Fibroblast of the aortic adventitia (primary cell): ENCODE measurements around the gene CRAMP1. TPM values are rescaled to one million over a fixed set of nuclear protein-coding genes. Genes with fewer than 3 reads are reported as not detected.

Experiments
- DNase-seq: peaks from one replicate; pipeline ENCODE4 v3.0.0-alpha.2; 2010; ENCODE audit warnings: low read depth
- H3K4me3 ChIP-seq: 2 replicates; pipeline ENCODE4 v1.5.1; 2011; ENCODE audit warnings: low read depth, mild to moderate bottlenecking, control low read depth, low read length, moderate library complexity
- CTCF ChIP-seq: IDR thresholded peaks from 2 replicates; pipeline ENCODE4 v1.5.1; 2011; ENCODE audit warnings: mild to moderate bottlenecking, low read length, control low read depth, inconsistent platforms; ENCODE audit not compliant: insufficient read depth
- total RNA-seq: library from RNA; depleted of rRNA; stranded (reverse); fragments of >200 nt; gene quantifications from 2 replicates; pipeline ENCODE4 v1.2.3, GENCODE V29; 2012; ENCODE audit warnings: low replicate concordance

CRAMP1 gene
- total RNA-seq, 1 donor, result 9.9 TPM

DNA sequence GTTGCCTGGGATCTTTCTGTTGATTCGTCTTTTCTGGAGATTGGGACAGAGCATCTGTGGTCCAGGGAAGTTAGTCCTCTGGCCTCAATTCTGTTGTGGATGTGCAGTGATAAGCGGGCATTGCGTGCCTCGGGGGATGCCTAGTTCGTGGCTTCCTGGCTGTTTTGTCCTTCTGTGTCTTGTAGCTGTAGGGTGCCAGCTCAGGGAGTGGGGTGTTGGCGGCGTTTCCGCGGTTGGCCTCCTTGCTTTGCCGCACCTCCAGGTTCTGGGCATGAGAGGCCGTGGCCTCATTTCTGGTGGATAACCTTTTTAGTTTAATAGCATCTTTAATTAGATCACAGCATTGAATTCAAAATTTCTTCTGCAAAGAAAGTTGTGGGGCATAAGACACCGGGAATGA lies 64.5 kb downstream of the CRAMP1 start:
- no peak for TF ChIP-seq CTCF
- no peak for DNase-seq
- H3K4me3 ChIP-seq, result no peak overlapping the region

DNA sequence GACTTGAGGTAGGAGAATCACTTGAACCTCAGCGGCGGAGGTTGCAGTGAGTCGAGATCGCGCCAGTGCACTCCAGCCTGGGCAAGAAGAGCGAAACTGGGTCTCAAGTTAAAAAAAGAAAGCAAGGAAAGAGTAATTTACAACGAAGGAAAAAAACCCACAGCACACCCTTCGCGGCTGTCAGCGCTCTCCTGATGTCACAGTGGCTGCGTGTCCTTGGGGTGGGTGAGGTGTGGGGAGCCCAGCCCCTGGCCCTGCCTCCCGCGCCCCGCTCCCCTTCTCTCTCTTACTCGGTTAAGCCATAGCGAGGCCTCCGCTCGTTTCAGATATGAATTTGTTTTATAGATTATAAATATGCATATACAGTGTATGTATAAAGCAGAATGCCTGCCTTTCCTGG lies 65.2 kb downstream of the CRAMP1 start:
- no peak for DNase-seq
- no peak overlapping the region for H3K4me3 ChIP-seq
- TF ChIP-seq CTCF, result no peak

GRCh38 chr16:1677942-1678499 lies 65.9 kb downstream of the CRAMP1 start, which contains the start of gene JPT2:
JPT2 (plus strand) TSS chr16:1678279; CDS start chr16:1678313, 34 bp downstream.
- TF ChIP-seq CTCF, result no peak
- peak; percentile 93 for DNase-seq
- H3K4me3 ChIP-seq, result peak within 1 kb of the TSS; percentile 83

- DNase-seq, result peak; percentile 23
- peak overlapping the region; percentile 83 for H3K4me3 ChIP-seq
- no peak for TF ChIP-seq CTCF
Observed at GRCh38 chr16:1678500-1679098, 66.4 kb downstream of the CRAMP1 start.

- TF ChIP-seq CTCF, result no peak
- no peak overlapping the region for H3K4me3 ChIP-seq
- no peak for DNase-seq
Observed at GRCh38 chr16:1680361-1680760, 68.2 kb downstream of the CRAMP1 start.

GRCh38 chr16:1681032-1681431 lies 68.9 kb downstream of the CRAMP1 start:
- no peak for TF ChIP-seq CTCF
- DNase-seq, result no peak
- H3K4me3 ChIP-seq, result no peak overlapping the region
